ENCODE measurements around the gene ZNF362.

The ZNF362 gene

GRCh38 chr1:33221385-33221758, 34.9 kb upstream of the ZNF362 start:
- no peak for TF ChIP-seq CTCF (IDR thresholded peaks at IDR 0.05)
- intact Hi-C loops (cut with DNase I; ENCODE audit: low total_unique reads): loop anchor here (5.0 to 10.0 kb wide), 2 partner anchors 146 to 243 kb away; no protein-coding TSS in a partner anchor
- H3K27ac ChIP-seq: no peak overlapping the region
- H3K9me3 ChIP-seq: peaks cover 0 to 8% (median 0%) of the 10 kb centered on the region in 3 donors
- no peaks in the 10 kb centered on the region for H3K27me3 ChIP-seq
- DNase-seq: no peak
- H3K4me1 ChIP-seq: peaks cover 0 to 9% (median 0%) of the 10 kb centered on the region in 4 donors
- no peak overlapping the region for H3K4me3 ChIP-seq
- H3K36me3 ChIP-seq: no peaks in the 10 kb centered on the region

DNA sequence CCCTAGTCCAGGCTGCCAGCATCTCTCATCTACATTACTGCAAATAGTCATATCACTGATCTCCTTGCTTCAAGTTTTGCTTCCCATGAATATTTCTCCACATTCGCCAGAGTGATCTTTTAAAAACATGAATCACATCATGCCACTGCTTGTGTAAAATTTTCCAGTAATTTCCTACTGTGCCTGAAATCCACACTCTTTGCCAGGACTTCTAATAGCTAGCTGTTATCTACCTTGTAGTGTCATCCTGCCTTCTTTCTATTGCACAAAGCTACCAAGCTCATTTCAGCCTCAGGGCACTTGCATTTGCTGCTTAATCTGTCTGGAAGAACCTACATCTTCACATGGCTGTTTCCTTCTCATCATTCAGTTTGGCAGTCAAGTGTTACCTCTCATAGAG, 33.9 kb upstream of the ZNF362 start:
- H3K27me3 ChIP-seq: no peaks in the 10 kb centered on the region
- peaks cover 0 to 9% (median 0%) of the 10 kb centered on the region in 4 donors for H3K4me1 ChIP-seq
- no peak for DNase-seq
- H3K9me3 ChIP-seq: peaks cover 0 to 8% (median 0%) of the 10 kb centered on the region in 3 donors
- H3K4me3 ChIP-seq: no peak overlapping the region
- no peaks in the 10 kb centered on the region for H3K36me3 ChIP-seq
- H3K27ac ChIP-seq: no peak overlapping the region
- no peak for TF ChIP-seq CTCF (IDR thresholded peaks at IDR 0.05)
- intact Hi-C loops (cut with DNase I; ENCODE audit: low total_unique reads): loop anchor here (5.0 to 10.0 kb wide), 2 partner anchors 145 to 242 kb away; no protein-coding TSS in a partner anchor

- TF ChIP-seq CTCF (IDR thresholded peaks at IDR 0.05): no peak
- H3K4me1 ChIP-seq: peaks cover 0 to 7% (median 0%) of the 10 kb centered on the region in 4 donors
- no peak overlapping the region for H3K4me3 ChIP-seq
- no peaks in the 10 kb centered on the region for H3K27me3 ChIP-seq
- no peak overlapping the region for H3K27ac ChIP-seq
- peaks cover 0 to 8% (median 0%) of the 10 kb centered on the region in 3 donors for H3K9me3 ChIP-seq
- no peak for DNase-seq
- intact Hi-C loops (cut with DNase I; ENCODE audit: low total_unique reads): loop anchor here (5.0 to 10.0 kb wide), 2 partner anchors 143 to 241 kb away; no protein-coding TSS in a partner anchor
- H3K36me3 ChIP-seq: no peaks in the 10 kb centered on the region
Measured at GRCh38 chr1:33224166-33224707, 32.1 kb upstream of the ZNF362 start.

- Histone ChIP-seq H3K36me3 (no peaks in the 10 kb centered on the region), H3K27ac (no peak overlapping the region), H3K4me3 (no peak overlapping the region), H3K27me3 (no peaks in the 10 kb centered on the region), H3K4me1 (peaks cover 0 to 3% (median 0%) of the 10 kb centered on the region in 4 donors), H3K9me3 (peaks cover 0 to 8% (median 0%) of the 10 kb centered on the region in 3 donors)
- TF ChIP-seq CTCF (IDR thresholded peaks at IDR 0.05): no peak
- intact Hi-C loops (cut with DNase I; ENCODE audit: low total_unique reads): loop anchor here (10.0 kb wide), 1 partner anchor 239 kb away; no protein-coding TSS in a partner anchor
- no peak for DNase-seq
Measured at GRCh38 chr1:33225586-33225985, 30.7 kb upstream of the ZNF362 start.

DNA sequence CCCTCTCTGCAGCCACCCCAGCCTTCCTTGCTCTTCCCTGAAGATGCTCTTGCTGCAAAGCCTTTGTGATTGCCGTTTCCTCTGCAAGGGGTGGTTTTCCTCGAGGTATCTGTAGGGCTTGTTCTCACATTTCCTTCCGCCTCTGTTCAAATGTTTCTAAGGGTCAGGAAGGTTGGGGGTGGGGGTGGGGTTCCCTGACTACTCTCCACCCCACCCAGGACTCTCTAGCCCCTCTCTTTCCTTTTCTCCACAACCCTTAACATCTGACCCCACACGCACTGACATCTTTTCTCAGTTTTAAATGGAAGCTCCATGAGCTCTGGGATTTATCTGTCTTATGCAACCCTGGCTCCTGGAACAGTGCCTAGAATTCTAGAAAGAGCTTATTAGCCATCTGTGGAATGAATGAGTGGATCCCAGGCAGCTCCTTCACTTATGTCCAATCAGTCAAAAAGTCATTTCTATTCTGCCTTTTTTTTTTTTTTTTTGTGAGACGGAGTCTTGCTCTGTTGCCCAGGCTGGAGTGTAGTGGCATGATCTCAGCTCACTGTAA, 27.3 kb upstream of the ZNF362 start:
- no peak for TF ChIP-seq CTCF (IDR thresholded peaks at IDR 0.05)
- peak in 1 of 2 donors; percentile 33 for DNase-seq
- intact Hi-C loops (cut with DNase I; ENCODE audit: low total_unique reads): loop anchor here (10.0 kb wide), 1 partner anchor 236 kb away; no protein-coding TSS in a partner anchor
- H3K36me3 ChIP-seq: no peaks in the 10 kb centered on the region
- no peak overlapping the region for H3K4me3 ChIP-seq
- H3K27me3 ChIP-seq: no peaks in the 10 kb centered on the region
- H3K27ac ChIP-seq: no peak overlapping the region
- peaks cover 0 to 8% (median 0%) of the 10 kb centered on the region in 3 donors for H3K9me3 ChIP-seq
- no peaks in the 10 kb centered on the region for H3K4me1 ChIP-seq

All from tibial artery (tissue), 4 donors.